Peyer's patch (tissue), 4 donors: ENCODE measurements around the gene RPL19. TPM values are rescaled to one million over a fixed set of nuclear protein-coding genes. Genes with fewer than 3 reads are reported as not detected.

Experiments used
- DNase-seq, 3 donors: peaks; one replicate each; pipeline ENCODE4 v3.0.0-alpha.2; 2017 to 2019
- H3K27ac ChIP-seq, 4 donors: fragments of 200-600 bp; sonication (generic); one replicate each; pipeline ENCODE4 v1.5.1; 2016 to 2019
- H3K27me3 ChIP-seq, 2 donors: fragments of 200-600 bp; sonication (generic); one replicate each; pipeline ENCODE4 v1.5.1; 2019
- H3K36me3 ChIP-seq, 3 donors: fragments of 200-600 bp; sonication (generic); one replicate each; pipeline ENCODE4 v1.5.1; 2016 to 2019
- H3K4me1 ChIP-seq, 4 donors: fragments of 200-600 bp; sonication (generic); one replicate each; pipeline ENCODE4 v1.5.1; 2016 to 2019
- H3K4me3 ChIP-seq, 4 donors: fragments of 200-600 bp; sonication (generic); 1 replicate in 3 of 4; 2 replicates in 1 of 4; pipeline ENCODE4 v1.5.1; 2016 to 2019; ENCODE audit warnings: mild to moderate bottlenecking in 1 of 4
- H3K9me3 ChIP-seq, 4 donors: fragments of 200-600 bp; sonication (generic); one replicate each; pipeline ENCODE4 v1.5.1; 2016 to 2019; ENCODE audit warnings: mild to moderate bottlenecking in 1 of 4
- POLR2A ChIP-seq, 2 donors: fragments of 450-650 bp; IDR thresholded peaks; one replicate each; pipeline ENCODE4 v1.5.1; 2017; ENCODE audit warnings: antibody characterized with exemption in 2 of 2, mild to moderate bottlenecking in 2 of 2, moderate library complexity in 2 of 2
- total RNA-seq, 4 donors: library from RNA; depleted of rRNA; stranded (reverse); fragments of >200 nt; gene quantifications; one replicate each; pipeline ENCODE4 v1.1.0, GENCODE V29; 2016
- TF ChIP-seq, protein P1 (sequence below), 6 experiments: fragments of 450-650 bp in 4 of 6; fragments of 200-600 bp in 2 of 6; sonication (generic) in 1 of 6; IDR thresholded peaks; one replicate each; pipeline ENCODE4 v1.5.1; 2017 to 2019; ENCODE audit warnings: antibody characterized with exemption in 6 of 6, mild to moderate bottlenecking in 3 of 6, moderate library complexity in 1 of 6

Gene RPL19
- total RNA-seq, result 1,000 to 10,000 TPM in 3 of 4 donors, 100 to 1,000 TPM in 1; 932 to 2,029 (median 1,420) TPM

DNA sequence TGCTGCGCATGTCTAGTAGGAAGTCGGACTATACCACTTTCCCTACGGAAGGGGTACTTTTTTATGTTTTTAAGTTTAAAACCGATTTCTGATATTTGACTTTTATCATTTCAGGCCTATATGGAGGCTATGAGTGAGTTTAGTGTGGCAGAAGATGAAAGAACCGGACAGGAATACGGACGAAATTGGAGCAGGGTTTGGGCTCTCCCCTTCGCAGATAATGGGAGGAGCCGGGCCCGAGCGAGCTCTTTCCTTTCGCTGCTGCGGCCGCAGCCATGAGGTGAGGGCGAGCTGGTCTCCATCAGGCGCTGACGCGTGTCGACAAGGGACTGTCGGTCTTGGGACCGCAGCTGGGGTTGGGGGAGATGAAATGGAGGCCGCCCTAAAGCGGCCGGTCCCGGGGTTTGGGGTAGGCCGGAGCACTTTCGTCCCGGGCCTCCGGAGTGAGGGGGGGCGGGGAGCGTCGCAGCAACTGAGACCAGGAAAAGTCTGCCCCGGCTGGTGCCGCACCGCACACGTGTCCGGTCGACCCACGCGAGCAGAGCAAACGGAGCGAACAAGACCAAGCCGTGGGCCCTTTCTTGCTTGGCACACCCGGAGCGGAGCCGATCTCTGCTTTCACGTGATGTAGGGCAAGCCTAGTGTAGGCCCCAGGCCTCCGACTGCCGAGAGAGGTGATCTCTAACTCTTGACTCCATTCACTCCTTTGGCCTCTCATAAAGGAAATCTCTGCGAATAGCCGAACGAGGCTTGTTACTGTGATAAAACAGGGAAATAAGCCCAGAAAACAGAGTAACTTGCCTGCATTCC lies at the start of gene RPL19:
RPL19 (plus strand) TSS at position 214 of the 810 bp plus-strand sequence; CDS start at position 276, 62 bp downstream.
- H3K4me1 ChIP-seq, result peaks cover 0 to 30% (median 21%) of the 10 kb centered on the region in 4 donors
- peak within 1 kb of the TSS; percentile 62 to 92 (median 76) for H3K4me3 ChIP-seq
- TF ChIP-seq POLR2A (IDR thresholded peaks at IDR 0.05), result peak; percentile 30 to 40
- TF ChIP-seq, protein P1, sequence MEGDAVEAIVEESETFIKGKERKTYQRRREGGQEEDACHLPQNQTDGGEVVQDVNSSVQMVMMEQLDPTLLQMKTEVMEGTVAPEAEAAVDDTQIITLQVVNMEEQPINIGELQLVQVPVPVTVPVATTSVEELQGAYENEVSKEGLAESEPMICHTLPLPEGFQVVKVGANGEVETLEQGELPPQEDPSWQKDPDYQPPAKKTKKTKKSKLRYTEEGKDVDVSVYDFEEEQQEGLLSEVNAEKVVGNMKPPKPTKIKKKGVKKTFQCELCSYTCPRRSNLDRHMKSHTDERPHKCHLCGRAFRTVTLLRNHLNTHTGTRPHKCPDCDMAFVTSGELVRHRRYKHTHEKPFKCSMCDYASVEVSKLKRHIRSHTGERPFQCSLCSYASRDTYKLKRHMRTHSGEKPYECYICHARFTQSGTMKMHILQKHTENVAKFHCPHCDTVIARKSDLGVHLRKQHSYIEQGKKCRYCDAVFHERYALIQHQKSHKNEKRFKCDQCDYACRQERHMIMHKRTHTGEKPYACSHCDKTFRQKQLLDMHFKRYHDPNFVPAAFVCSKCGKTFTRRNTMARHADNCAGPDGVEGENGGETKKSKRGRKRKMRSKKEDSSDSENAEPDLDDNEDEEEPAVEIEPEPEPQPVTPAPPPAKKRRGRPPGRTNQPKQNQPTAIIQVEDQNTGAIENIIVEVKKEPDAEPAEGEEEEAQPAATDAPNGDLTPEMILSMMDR (IDR thresholded peaks at IDR 0.05), result peak in 1 of 6 experiments; percentile 3
- peak within 1 kb of the TSS; percentile 92 to 98 (median 93) for H3K27ac ChIP-seq
- H3K36me3 ChIP-seq, result peaks cover 0 to 41% (median 0%) of the 10 kb centered on the region in 3 donors
- no peaks in the 10 kb centered on the region for H3K9me3 ChIP-seq
- H3K27me3 ChIP-seq, result no peaks in the 10 kb centered on the region
- DNase-seq, result peak; percentile 74 to 89 (median 85)

DNA sequence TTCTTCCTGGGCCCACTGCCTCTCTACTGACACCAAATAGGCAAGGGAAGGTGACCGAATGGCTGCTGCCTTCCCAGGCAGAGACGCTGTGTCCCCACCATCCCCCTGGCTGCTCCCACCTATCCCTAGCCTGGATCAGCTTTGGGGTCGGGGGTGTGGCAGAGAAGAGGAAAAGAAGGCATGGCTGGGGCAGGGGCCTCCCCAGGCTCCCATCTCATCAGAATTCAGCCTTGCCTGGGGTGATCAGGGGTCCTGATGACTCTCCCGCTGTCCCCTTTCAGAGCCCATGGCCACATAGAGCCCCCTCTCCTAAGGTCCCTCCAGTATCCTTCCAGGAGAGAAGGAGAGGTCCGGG lies 49.3 kb upstream of the RPL19 start:
- Histone ChIP-seq H3K9me3 (no peaks in the 10 kb centered on the region), H3K36me3 (no peaks in the 10 kb centered on the region), H3K27me3 (peaks cover 0 to 4% of the 10 kb centered on the region in 2 donors), H3K4me1 (peaks cover 0 to 17% (median 11%) of the 10 kb centered on the region in 4 donors), H3K4me3 (peak overlapping the region; percentile 51 to 99 (median 62)), H3K27ac (no peak overlapping the region)
- TF ChIP-seq POLR2A (IDR thresholded peaks at IDR 0.05), result no peak
- TF ChIP-seq, protein P1 (IDR thresholded peaks at IDR 0.05), result no peak
- DNase-seq, result no peak

DNA sequence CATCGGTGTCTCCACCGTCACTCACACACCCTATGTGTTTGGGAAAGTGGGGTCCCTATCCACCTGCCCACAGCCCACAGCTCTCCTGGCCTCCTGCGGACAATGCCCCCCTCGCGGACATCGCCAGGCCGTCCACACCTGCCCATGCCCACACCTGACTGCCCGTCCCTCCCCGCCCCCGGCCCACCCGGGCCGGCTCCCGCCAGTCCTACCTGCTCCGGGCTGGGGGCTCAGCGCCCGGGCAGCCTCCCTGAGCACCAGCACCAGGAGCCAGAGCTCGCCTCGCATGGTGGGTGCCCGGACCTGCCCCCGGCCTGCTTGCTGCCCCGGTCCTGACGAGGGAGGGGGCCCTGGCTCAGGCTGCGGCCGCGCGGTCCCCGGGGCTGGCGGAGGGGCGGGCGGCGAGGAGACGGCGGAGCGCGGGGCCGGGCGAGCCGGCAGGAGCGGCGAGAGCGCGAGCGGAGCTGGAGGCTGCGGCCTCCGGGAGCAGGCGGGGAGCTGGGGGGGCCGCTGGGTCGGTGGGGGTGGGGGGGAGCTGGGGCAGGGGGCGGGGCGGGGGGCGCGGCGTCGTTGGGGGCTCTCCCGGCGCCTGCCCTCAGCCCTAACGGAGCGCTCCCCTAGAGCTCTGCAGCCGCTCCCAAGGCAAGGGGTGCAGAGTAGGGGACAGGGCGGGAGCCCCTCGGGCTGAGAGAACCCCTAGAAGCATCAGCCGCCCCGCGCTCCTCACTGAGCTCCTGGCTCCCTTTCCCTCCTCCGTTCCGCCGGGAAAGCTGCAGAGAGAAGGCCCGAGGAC lies 48.7 kb upstream of the RPL19 start, which contains the start of gene PLXDC1:
PLXDC1 (minus strand) TSS at position 488 of the 793 bp plus-strand sequence; CDS start at position 288, 200 bp downstream.
- TF ChIP-seq, protein P1 (IDR thresholded peaks at IDR 0.05), result no peak
- TF ChIP-seq POLR2A (IDR thresholded peaks at IDR 0.05), result no peak
- no peaks in the 10 kb centered on the region for H3K36me3 ChIP-seq
- H3K9me3 ChIP-seq, result no peaks in the 10 kb centered on the region
- DNase-seq, result peak in 2 of 3 donors; percentile 51 to 56
- H3K4me1 ChIP-seq, result peaks cover 0 to 17% (median 11%) of the 10 kb centered on the region in 4 donors
- H3K27ac ChIP-seq, result peak within 1 kb of the TSS; percentile 61 to 96 (median 86)
- peak within 1 kb of the TSS; percentile 62 to 99 (median 68) for H3K4me3 ChIP-seq
- peaks cover 0 to 4% of the 10 kb centered on the region in 2 donors for H3K27me3 ChIP-seq

DNA sequence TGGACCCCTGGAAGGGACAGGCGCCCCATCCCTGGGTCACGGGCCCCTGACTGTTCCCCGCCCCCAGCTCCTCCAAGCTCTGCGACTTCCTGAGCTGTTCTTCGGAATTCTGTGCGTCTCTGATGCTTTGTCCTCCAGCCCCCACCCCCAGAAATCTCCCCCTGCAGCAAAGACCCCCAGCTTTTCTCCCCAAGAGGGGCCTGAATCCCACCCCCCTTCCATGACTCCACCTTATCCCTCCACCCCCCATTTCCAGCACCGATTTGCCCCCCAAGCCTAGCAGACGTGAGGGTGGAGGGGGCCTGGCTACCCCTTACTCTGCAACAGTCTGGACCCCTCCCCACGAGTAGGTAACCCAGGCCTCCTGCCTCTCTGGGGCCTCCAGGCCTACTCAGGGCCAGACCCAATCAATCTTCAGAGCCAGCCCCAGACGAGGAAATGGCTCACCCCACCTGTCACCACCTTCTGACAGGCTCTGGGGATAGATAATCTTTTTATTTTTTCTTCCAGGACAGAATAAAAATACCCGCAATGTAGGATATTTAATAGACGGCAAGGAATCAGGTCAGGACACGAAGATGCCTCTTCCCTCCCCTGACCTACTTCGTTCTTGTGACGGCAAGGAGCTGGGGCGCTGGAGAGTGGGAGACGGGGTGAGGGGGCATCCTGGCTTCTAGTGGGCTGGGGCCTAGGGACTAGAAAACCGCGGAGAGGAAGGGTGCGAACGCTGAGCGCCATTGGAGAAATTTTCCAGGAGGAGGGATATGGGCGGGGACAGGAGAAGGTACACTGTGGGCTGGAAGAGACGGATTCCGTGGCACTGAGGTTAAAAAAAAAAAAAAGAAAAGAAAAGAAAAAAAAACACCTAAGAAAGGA lies 47.9 kb upstream of the RPL19 start:
- Histone ChIP-seq H3K27ac (peak overlapping the region; percentile 81 to 96 (median 89)), H3K4me1 (peaks cover 0 to 17% (median 11%) of the 10 kb centered on the region in 4 donors), H3K27me3 (peaks cover 0 to 4% of the 10 kb centered on the region in 2 donors), H3K36me3 (no peaks in the 10 kb centered on the region), H3K9me3 (no peaks in the 10 kb centered on the region), H3K4me3 (peak overlapping the region; percentile 62 to 99 (median 68))
- TF ChIP-seq, protein P1 (IDR thresholded peaks at IDR 0.05), result no peak
- no peak for TF ChIP-seq POLR2A (IDR thresholded peaks at IDR 0.05)
- peak in 2 of 3 donors; percentile 23 to 54 for DNase-seq
